ENCODE measurements around the gene KCNT2. TPM values are rescaled to one million over a fixed set of nuclear protein-coding genes. Genes with fewer than 3 reads are reported as not detected.

KCNT2 gene
- total RNA-seq, 1 donor from 2014 or later, result 6.0 TPM

DNA sequence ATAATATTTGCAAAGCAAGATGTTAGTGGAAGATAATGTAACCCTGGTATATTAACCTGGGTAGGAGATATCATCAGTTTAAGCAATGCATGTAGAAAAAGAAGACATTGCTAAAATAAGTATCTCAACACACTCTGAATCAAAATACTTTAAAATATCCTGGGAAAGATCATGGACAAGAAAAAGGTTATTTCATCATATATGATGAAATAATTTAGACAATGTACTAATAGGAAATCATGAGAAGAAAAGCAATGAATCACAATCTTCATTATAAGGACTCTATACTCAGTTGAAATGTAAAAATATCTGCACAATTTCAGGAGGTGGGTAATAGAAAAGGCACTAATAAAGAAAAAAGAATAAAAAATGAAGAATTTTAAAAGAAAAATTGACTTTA lies 158.8 kb downstream of the KCNT2 start:
- DNase-seq (ENCODE audit: low spot score), result no peak

DNA sequence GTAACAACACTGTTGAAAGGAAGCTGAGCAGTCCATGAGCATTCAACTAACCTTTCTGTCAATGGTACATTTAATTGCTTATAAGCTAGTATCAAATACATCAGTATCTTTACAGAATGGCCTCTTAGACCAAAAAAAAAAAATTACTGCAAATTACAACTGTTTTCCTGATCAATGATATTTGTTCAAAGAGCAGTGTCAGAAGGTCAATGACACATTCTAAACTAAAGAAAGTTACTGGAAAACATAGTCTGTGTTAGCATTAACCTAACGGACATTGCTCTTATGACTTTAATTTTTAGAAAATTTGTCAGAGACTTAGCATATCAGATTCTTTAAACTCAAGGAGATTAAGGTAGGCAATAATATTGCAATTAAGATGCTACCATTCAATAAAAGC lies 162.5 kb downstream of the KCNT2 start:
- DNase-seq (ENCODE audit: low spot score), result no peak

DNA sequence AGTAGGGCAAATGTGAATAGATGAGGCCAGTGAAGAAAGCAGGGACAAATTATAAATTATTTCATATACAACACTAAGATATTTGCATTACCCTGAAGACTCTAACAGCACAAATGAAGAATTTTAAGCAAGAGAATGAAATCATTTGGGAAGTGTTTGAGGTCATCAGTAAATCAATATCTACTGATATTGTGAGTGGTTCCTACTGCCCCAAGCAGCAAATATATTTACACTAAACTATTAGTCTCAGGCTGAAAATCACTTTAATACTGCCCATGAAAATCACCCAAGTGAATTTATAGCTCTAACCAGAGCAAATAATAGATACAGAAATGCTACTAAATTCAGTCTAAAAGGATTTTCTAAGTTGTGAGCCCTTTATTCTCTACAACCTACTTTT lies 163.6 kb downstream of the KCNT2 start:
- DNase-seq (ENCODE audit: low spot score), result no peak

GRCh38 chr1:196442366-196442765 lies 165.9 kb downstream of the KCNT2 start:
- DNase-seq (ENCODE audit: low spot score), result no peak

- DNase-seq (ENCODE audit: low spot score), result no peak
Measured at GRCh38 chr1:196440711-196441110, 167.5 kb downstream of the KCNT2 start.

DNA sequence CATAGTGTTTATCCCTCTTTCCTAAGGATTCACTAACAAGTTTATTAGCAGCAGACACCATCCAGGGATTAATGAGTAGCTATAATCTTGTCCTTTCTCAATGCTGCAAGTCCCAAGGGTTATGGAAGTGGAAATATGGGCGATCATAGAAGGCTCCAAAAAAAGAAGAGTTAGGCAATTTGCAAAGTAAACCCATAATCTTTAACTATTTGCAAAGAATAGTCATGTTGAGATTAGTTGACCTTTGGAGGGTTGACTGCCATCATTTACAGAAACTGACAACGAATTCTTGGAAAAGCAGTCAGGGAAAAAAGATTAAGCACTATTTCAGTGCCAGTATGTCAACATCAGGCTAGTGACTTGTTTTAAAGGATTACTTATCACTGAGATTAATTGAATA lies 169.9 kb downstream of the KCNT2 start:
- DNase-seq (ENCODE audit: low spot score), result no peak

DNA sequence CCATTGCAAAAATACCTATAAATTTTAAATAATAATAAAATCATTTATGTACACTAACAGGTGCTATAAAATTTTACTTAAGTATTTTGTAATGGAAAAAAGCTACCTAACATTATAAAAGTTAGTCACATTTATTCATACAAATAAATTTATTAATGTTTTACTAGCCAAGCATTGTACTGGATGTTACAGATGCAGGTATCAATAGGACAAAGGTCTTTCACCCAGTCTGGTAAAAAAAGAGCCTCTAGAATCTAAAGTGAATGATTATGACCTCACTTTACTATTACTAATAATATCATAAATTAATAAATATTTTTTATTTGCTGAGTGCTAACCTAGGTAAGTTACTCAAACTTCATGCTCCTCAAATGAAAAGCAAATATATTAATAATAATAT lies 170.6 kb downstream of the KCNT2 start:
- DNase-seq (ENCODE audit: low spot score), result no peak

- no peak for DNase-seq (ENCODE audit: low spot score)
Measured at GRCh38 chr1:196433000-196433399, 175.2 kb downstream of the KCNT2 start.

DNA sequence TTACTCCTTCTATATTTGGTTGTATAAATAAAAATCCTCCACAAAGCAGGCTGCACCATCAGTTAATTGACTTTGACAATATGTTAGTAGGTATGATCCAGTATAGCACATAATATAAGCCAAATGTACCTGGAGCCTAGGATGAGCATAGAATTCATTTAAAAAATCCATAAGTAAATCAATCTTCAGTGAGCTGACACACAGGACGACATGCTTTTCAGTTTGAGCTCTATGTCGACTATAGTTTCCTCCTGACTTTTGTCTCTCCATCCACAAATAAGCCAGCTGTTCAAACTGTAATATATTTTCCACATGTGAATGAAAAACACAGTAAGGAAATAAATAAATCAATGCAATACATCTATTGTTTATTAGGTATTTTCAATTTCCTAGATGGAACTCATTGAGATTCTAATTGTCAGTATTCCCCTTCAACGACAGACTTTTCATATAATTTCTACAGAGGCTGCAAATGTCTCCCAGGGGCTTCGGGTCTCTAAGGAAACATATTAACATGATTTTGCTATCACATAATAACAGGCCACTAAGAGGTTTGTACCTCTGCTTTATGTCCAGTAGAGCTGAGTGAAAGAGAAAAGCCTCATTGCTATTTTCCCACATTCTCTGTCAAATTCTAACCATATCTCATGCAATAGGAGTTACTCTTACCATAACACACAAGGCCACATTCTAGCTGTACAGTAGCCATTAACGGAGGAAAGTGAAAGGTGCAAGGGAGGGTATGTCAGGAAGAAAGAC lies 180.1 kb downstream of the KCNT2 start:
- DNase-seq (ENCODE audit: low spot score), result no peak

DNA sequence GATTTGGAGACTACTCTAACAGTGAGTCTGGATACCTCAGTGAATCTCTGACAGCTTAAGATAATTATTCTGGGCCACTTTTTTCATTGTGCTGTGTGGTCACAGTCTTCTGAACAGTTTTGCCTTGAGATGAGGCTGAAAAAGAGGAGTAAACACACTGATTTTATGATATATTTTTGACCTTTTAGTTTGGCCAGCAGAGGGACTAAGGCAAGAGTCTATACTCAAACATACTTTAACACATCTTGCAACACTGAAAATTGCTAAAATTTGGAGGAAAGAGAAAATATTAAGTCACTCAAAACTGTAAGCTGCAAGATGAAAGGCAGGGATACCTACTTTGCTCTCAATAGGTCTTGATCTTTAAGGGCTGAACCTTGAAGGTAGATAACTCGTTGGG lies 182.7 kb downstream of the KCNT2 start:
- DNase-seq (ENCODE audit: low spot score), result no peak

DNA sequence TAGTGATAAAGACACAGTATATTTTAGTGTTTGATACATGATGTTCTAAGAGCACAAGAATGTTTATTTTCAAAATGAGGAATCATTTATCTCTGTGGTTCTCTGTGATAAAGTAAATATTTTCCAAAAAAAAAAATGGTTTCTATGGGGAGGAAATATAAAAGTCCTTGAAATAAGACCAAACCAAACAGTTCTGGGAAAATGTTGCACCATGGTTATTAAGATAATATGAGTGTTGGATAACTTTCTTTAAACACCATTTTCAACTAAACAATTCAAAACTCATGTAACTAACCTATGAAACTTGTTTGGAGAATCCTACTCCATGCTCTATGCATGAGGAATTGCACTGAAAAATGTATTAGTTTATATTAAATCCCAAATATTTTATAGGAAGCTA lies 184.6 kb downstream of the KCNT2 start:
- DNase-seq (ENCODE audit: low spot score), result no peak

DNA sequence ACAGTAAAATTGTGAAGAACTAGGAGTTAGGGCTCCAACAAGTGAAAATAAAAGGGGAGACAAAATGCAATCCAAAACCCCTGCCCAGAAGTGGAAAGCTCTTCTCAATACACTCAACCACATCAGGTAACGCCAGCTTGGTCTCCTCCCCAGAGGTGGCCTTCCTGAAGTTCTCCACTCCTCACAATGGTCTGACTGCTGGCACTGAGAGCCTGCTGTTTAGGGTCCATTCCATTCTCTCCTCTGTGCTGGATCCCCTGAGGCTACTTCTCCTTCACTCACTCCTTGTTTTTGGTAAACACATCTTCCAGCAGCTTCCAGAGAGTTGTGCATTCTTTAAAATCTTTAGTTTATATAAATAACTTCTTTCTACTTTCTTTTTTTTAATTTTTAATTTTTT lies 189.5 kb downstream of the KCNT2 start:
- DNase-seq (ENCODE audit: low spot score), result no peak

GRCh38 chr1:196415978-196416377 lies 192.3 kb downstream of the KCNT2 start:
- no peak for DNase-seq (ENCODE audit: low spot score)

DNA sequence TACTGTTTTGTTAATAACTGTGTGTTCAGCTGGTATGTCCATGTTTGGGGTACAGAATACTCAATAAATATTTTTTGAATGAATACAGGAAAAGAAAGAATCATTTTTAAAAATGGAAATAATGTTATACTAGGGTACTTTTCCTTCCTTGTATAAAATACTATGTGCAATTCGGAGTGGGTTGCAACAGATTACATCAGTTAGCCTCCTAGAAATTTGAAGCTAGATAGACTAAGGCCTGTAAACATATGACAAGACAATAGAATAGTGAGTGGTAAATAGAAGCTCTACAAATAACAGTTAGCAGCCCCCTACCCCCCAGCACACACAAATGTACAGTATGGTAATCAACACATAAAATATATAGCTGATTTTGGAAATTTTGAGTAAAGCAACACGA lies 195.9 kb downstream of the KCNT2 start:
- no peak for DNase-seq (ENCODE audit: low spot score)

- DNase-seq (ENCODE audit: low spot score), result no peak
Measured at GRCh38 chr1:196410768-196411167, 197.5 kb downstream of the KCNT2 start.

- no peak for DNase-seq (ENCODE audit: low spot score)
Measured at GRCh38 chr1:196409586-196409985, 198.7 kb downstream of the KCNT2 start.

DNA sequence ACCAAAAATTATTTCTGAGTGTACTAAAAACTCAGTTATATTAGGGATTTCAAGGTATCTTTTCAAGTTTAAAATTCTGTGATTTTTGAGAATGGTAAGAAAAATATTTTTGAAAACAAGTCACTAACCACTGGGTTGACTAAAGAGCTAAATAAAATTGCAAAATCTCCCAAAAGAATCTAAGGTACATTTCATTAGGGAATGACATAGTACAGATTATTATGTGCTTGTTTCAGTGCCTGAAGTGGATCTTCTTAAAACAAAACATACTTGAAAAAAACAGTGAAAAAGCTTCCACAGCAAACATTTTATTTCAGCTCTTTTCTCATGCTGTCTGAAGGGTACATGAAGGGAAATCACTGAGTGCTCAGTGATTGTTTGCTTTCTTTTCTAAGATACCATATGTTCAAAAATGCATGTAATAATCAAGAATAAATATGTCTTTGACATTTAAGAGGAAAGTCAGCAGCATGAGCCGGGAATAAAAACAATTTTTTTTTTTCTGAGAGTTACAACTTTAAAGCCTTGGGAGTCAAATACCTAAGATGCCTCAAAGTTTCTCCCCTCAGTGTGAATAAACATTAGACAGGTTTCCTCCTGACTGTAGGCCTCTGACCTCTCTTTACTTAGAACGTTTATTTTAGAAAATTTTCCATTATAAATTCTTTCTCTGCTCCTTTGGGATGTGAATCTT lies 200.7 kb downstream of the KCNT2 start:
- DNase-seq (ENCODE audit: low spot score), result no peak

GRCh38 chr1:196405839-196406238 lies 202.4 kb downstream of the KCNT2 start:
- no peak for DNase-seq (ENCODE audit: low spot score)

DNA sequence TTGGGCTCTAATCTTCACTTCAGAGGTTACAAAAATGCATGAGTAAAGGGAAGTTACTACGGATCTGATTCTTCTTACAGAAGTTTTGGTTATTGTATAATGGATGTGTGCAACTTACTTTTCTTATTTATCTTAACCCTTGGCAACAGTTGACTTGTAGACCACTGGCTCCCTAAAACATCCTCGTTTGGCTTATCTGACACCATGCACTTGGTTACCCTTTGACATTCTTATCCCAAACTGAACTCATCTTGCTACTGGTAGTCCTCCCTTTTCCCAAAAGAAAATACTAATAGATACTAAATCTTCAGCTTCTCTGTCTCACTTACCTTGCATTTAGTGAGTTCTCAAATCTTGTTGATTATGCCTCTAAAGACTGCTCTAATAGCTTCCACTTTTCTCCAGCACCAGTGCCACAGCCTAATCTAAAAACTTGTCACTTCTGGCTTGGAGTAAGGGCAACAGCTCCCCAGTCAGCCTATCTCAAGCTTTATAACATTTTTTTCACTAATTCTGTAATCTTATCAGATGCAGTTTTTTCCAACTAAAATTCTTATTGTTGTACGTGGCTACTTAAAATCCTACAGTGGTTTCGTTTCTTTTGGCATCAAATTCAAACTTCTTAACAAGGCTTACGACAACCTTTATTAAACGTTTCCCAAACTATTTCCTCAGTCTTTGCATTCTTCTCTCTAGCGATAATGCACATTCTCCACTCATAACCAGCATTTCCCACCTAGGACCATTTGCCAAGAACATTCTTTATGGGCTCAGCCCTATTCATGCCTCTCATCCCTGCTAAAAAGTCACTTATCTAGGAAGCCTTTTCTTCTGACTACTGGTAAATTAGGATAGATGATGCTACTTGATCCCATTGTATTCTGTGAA lies 204.2 kb downstream of the KCNT2 start:
- no peak for DNase-seq (ENCODE audit: low spot score)

DNA sequence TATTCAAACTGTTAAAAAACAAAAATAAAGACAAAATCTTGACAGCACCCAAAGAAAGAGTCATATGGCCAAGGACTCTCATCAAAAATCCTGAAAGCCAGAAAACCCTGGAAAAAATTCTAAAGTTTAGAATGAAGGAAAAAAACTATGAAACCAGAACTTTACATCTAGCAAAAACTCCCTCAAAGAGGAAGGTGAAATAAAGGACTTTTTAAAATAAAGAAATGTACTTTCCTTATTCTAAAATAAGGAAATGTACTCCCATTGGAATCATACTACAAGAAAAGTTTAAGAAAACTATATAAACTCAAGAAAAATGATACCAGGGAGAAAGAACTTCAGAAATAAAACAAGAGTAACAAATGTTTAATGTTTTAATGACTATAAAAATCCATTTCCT lies 206.3 kb downstream of the KCNT2 start:
- no peak for DNase-seq (ENCODE audit: low spot score)

- no peak for DNase-seq (ENCODE audit: low spot score)
Measured at GRCh38 chr1:196401452-196401833, 206.8 kb downstream of the KCNT2 start.
